ENCODE measurements around the gene KCNJ12. TPM values are rescaled to one million over a fixed set of nuclear protein-coding genes. Genes with fewer than 3 reads are reported as not detected.
"Not testable (repeated sequence)": the region's sequence is repeated elsewhere in the genome, so short reads cannot be mapped to it uniquely, and the experiment has no call there.

The KCNJ12 gene
- total and polyA plus RNA-seq, 2 of the 4 experiments (the other 2 are of a cell fraction): under 0.01 to 0.10 TPM

DNA sequence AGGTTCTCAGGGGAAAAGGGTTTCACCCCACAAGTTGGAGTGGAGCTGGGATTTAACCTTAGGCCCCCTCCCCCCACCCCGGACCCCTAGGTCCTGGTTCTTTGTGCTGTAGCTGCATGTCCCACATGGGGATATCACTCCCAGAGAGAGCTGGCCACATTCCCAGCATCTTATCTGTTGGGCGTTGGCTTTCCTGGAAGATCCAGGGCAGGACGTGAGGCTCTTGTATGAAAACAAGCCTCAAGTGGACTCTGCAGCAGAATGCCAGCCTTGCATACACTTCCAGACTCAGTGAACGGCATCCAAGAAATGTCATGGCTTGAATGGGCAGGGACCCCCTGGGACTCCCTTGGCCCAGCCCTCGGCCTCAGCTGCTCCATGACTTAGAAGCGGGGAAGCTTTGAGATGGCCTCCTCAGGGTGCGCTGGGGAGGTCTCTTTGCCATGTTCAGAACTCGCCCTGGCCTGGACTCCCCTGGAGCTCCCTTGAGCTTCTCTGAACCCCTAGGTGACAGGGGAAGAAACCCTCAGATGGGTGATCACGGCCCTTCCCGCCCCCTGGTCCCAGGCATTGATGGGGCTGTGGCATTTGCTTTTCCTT is 29.4 kb upstream of the KCNJ12 start:
- dilution Hi-C loops (cut with HindIII; ENCODE audit: low sequenced_read_pairs, unreplicated experiment); H2AFZ ChIP-seq (replicated peaks; ENCODE audit: low read length, poor library complexity); intact Hi-C loops (cut with micrococcal nuclease); POLR2A ChIA-PET (ENCODE audit: unreplicated experiment); H3K4me3 ChIP-seq (ENCODE audit: insufficient read depth, low read depth, low read length); H2BK20ac ChIP-seq (ENCODE audit: low read depth, low read length); H3K4me1 ChIP-seq (ENCODE audit: control insufficient read depth, insufficient read depth, low read length); H2AK5ac ChIP-seq (ENCODE audit: low read depth, low read length); H2BK15ac ChIP-seq (ENCODE audit: low read depth, low read length); H3K56ac ChIP-seq (ENCODE audit: extremely low read depth, insufficient read depth, low read length); H3K4me2 ChIP-seq (ENCODE audit: low read depth, low read length); H3K9me3 ChIP-seq (ENCODE audit: control insufficient read depth, insufficient read depth, low read length); H3K4ac ChIP-seq (ENCODE audit: low read depth, low read length); H2BK5ac ChIP-seq (ENCODE audit: low read depth, low read length, poor library complexity, severe bottlenecking); H3K36me3 ChIP-seq (ENCODE audit: control insufficient read depth, insufficient read depth, low read length); H2AK9ac ChIP-seq (replicated peaks; ENCODE audit: low read depth, low read length, poor library complexity); H3K9me1 ChIP-seq (ENCODE audit: insufficient read depth, low read length); H3K27ac ChIP-seq (ENCODE audit: insufficient read depth, low read length); H3K18ac ChIP-seq (ENCODE audit: low read depth, low read length); H3K14ac ChIP-seq (replicated peaks; ENCODE audit: low read depth, low read length); H2BK120ac ChIP-seq (ENCODE audit: low read depth, low read length); DNase-seq; ATAC-seq (ENCODE audit: low read depth); H3K9ac ChIP-seq (ENCODE audit: low read depth, low read length); in situ Hi-C loops (cut with MboI; ENCODE audit: low sequenced_read_pairs); H4K91ac ChIP-seq (ENCODE audit: insufficient read depth, low read depth, low read length); H3K79me1 ChIP-seq (ENCODE audit: low read depth in 1 of 2, low read length in 2 of 2); CTCF ChIA-PET; BruUV-seq (replicated peaks); H4K5ac ChIP-seq (ENCODE audit: low read depth, low read length); H4K8ac ChIP-seq (ENCODE audit: low read depth in 2 of 2, low read length in 2 of 2); H4K20me1 ChIP-seq (ENCODE audit: insufficient read depth, low read length); H3K23ac ChIP-seq (ENCODE audit: low read depth, low read length); H3K27me3 ChIP-seq (ENCODE audit: control insufficient read depth, insufficient read depth, low read length): not testable (repeated sequence)
- WGBS, 2 experiments (ENCODE audit: extremely low coverage in 2 of 2, insufficient read length in 1 of 2): 60% methylated on average over 1 of the region's 10 CpGs; no CpG with 5 or more reads in 1 of the 2 experiments

DNA sequence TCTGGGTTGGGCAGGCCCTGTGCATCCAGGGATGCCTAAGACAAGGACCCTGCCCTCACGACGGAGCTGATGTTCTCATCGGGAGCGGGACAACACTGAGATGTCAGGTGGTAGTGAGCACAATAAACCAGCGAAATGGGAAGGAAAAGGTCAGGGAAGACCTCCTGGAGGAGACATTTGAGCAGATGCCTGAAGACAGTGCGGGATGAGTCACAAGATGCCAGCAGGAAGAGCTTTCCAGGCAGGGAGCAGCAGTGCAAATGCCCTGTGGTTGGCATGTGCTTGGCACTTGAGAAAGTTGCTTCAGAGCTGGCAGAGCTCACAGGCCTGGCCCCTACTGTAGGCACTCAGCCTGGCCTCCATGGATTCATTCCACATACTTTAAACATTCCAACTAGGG is 28.5 kb upstream of the KCNJ12 start:
- H3K36me3 ChIP-seq (ENCODE audit: control insufficient read depth, insufficient read depth, low read length); H3K4ac ChIP-seq (ENCODE audit: low read depth, low read length); H3K9me3 ChIP-seq (ENCODE audit: control insufficient read depth, insufficient read depth, low read length); H3K9me1 ChIP-seq (ENCODE audit: insufficient read depth, low read length); H3K4me2 ChIP-seq (ENCODE audit: low read depth, low read length); H2BK15ac ChIP-seq (ENCODE audit: low read depth, low read length); H4K20me1 ChIP-seq (ENCODE audit: insufficient read depth, low read length); dilution Hi-C loops (cut with HindIII; ENCODE audit: low sequenced_read_pairs, unreplicated experiment); DNase-seq; H4K91ac ChIP-seq (ENCODE audit: insufficient read depth, low read depth, low read length); H2BK5ac ChIP-seq (ENCODE audit: low read depth, low read length, poor library complexity, severe bottlenecking); H3K23ac ChIP-seq (ENCODE audit: low read depth, low read length); CTCF ChIA-PET; H4K8ac ChIP-seq (ENCODE audit: low read depth in 2 of 2, low read length in 2 of 2); H3K79me1 ChIP-seq (ENCODE audit: low read depth in 1 of 2, low read length in 2 of 2); H3K14ac ChIP-seq (replicated peaks; ENCODE audit: low read depth, low read length); intact Hi-C loops (cut with micrococcal nuclease); in situ Hi-C loops (cut with MboI; ENCODE audit: low sequenced_read_pairs); H2BK20ac ChIP-seq (ENCODE audit: low read depth, low read length); POLR2A ChIA-PET (ENCODE audit: unreplicated experiment); H3K27me3 ChIP-seq (ENCODE audit: control insufficient read depth, insufficient read depth, low read length); H2AK5ac ChIP-seq (ENCODE audit: low read depth, low read length); H3K4me3 ChIP-seq (ENCODE audit: insufficient read depth, low read depth, low read length); H4K5ac ChIP-seq (ENCODE audit: low read depth, low read length); H3K27ac ChIP-seq (ENCODE audit: insufficient read depth, low read length); H3K18ac ChIP-seq (ENCODE audit: low read depth, low read length); H2BK120ac ChIP-seq (ENCODE audit: low read depth, low read length); BruUV-seq (replicated peaks); H3K4me1 ChIP-seq (ENCODE audit: control insufficient read depth, insufficient read depth, low read length); H2AK9ac ChIP-seq (replicated peaks; ENCODE audit: low read depth, low read length, poor library complexity); H3K9ac ChIP-seq (ENCODE audit: low read depth, low read length); ATAC-seq (ENCODE audit: low read depth); H2AFZ ChIP-seq (replicated peaks; ENCODE audit: low read length, poor library complexity); H3K56ac ChIP-seq (ENCODE audit: extremely low read depth, insufficient read depth, low read length): not testable (repeated sequence)
- no CpG with 5 or more reads among the region's 6 CpGs for whole genome bisulfite sequencing, 2 experiments (ENCODE audit: extremely low coverage in 2 of 2, insufficient read length in 1 of 2)
